Left lung (tissue), 10 donors: ENCODE data around the gene NUDT3. TPM values are rescaled to one million over a fixed set of nuclear protein-coding genes. Genes with fewer than 3 reads are reported as not detected.
"Not testable (repeated sequence)": the region's sequence is repeated elsewhere in the genome, so short reads cannot be mapped to it uniquely, and the experiment has no call there.

Experiments
- ATAC-seq: fragments of 200-7000 bp; cut with Tn5 transposase; one replicate; pipeline ENCODE4 v1.9.1; 2020; ENCODE audit warnings: moderate library complexity
- DNase-seq, 4 donors: peaks; one replicate each; pipeline ENCODE4 v3.0.0-alpha.2; 2013 to 2020
- H3K27ac ChIP-seq, 2 donors: fragments of 200-600 bp; sonication (generic) in 1 of 2; one replicate each; pipeline versions ENCODE4 v1.5.0 to v1.8.0; 2020 to 2021
- H3K27me3 ChIP-seq, 2 donors: fragments of 200-600 bp; sonication (generic) in 1 of 2; one replicate each; pipeline versions ENCODE4 v1.5.0 to v1.8.0; 2020 to 2021
- H3K36me3 ChIP-seq, 2 donors: fragments of 200-600 bp; sonication (generic) in 1 of 2; one replicate each; pipeline versions ENCODE4 v1.5.0 to v1.8.0; 2020 to 2021
- H3K4me1 ChIP-seq, 2 donors: fragments of 200-600 bp; one replicate each; pipeline ENCODE4 v1.8.0; 2021
- H3K4me3 ChIP-seq, 2 donors: fragments of 200-600 bp; sonication (generic) in 1 of 2; one replicate each; pipeline versions ENCODE4 v1.5.0 to v1.8.0; 2020 to 2021; ENCODE audit warnings: mild to moderate bottlenecking in 1 of 2
- H3K9me3 ChIP-seq, 2 donors: fragments of 200-600 bp; sonication (generic) in 1 of 2; one replicate each; pipeline versions ENCODE4 v1.5.0 to v1.8.0; 2020 to 2021
- CTCF ChIP-seq, 2 donors: fragments of 200-600 bp; sonication (generic) in 1 of 2; IDR thresholded peaks; one replicate each; pipeline versions ENCODE4 v1.5.0 to v1.8.0; 2021; ENCODE audit warnings: antibody characterized with exemption in 2 of 2
- intact Hi-C, 2 donors: fragments of 100-400 bp; cut with DNase I; formaldehyde crosslinking; loops; one replicate each; pipeline versions ENCODE4 v1.11.2 to v1.14.2; 2022
- polyA plus RNA-seq, 6 donors: library from polyadenylated mRNA; unstranded; fragments of 120-200 nt; gene quantifications; one replicate each; pipeline ENCODE4 v1.2.1, GENCODE V29; 2013; ENCODE audit not compliant: insufficient read length in 6 of 6
- total RNA-seq, 2 donors: library from RNA; stranded (reverse); fragmentation: NEBNext Ultra II Directional; extraction: Animal tissue kit (Norgen Biotek cat#: 25700); gene quantifications; one replicate each; pipeline ENCODE4 v1.2.1, GENCODE V29; 2021
- donor health status: DM: no; HTN: yes; CAD: no.
- donor health status: DM: no; HTN: no; CAD: no.

Gene NUDT3
- total and polyA plus RNA-seq, 8 donors: 10.5 to 27.9 (median 14.9) TPM

DNA sequence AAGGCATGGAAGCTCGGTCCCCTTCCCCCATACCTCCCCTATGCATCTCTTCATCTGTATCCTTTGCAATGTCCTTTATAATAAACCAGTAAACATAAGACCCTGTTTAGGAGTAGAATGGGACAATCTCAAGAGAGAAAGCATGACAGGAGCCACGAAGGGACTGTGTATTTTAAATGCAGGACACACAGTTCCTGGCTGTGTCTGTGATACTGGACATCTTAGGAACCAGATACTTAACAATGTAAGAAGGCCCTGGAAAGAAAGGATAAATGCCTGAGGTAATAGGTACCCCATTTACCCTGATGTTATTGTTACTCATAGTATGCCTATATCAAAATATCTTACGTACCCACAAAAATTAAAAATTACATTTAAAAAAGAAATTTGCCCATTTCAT, 36.6 kb downstream of the NUDT3 start:
- Histone ChIP-seq H3K27ac (no peak overlapping the region), H3K9me3 (no peaks in the 10 kb centered on the region), H3K4me3 (no peak overlapping the region), H3K4me1 (peaks cover 6 to 34% of the 10 kb centered on the region in 2 donors), H3K36me3 (no peaks in the 10 kb centered on the region), H3K27me3 (no peaks in the 10 kb centered on the region)
- intact Hi-C loops: no loop called here
- TF ChIP-seq CTCF (IDR thresholded peaks at IDR 0.05): no peak
- ATAC-seq (no peak), DNase-seq (no peak)

- H3K36me3 ChIP-seq, ATAC-seq, H3K27me3 ChIP-seq, intact Hi-C loops, DNase-seq, H3K4me3 ChIP-seq, H3K27ac ChIP-seq, H3K9me3 ChIP-seq: not testable (repeated sequence)
- H3K4me1 ChIP-seq: peaks cover 3 to 37% of the 10 kb centered on the region in 2 donors
Observed at GRCh38 chr6:34354230-34354629, 38.2 kb downstream of the NUDT3 start.

DNA sequence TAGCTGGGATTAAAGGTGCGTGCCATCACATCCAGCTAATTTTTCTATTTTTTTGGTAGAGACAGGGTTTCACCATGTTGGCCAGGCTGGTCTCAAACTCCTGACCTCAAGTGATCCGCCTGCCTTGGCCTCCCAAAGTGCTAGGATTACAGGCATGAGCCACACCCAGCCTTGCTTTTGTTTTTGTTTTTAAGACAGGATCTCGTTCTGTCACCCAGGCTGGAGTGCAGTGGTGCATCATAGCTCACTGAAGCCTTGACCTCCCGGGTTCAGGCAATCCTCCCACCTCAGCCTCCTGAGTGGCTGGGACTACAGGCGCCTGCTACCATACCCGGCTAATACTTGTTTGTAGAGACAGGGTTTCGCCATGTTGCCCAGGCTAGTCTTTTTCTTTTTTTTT, 38.9 kb downstream of the NUDT3 start:
- H3K36me3 ChIP-seq, H3K4me3 ChIP-seq, H3K9me3 ChIP-seq, H3K27ac ChIP-seq, DNase-seq, intact Hi-C loops, ATAC-seq, H3K27me3 ChIP-seq: not testable (repeated sequence)
- H3K4me1 ChIP-seq: peaks cover 0 to 36% of the 10 kb centered on the region in 2 donors

DNA sequence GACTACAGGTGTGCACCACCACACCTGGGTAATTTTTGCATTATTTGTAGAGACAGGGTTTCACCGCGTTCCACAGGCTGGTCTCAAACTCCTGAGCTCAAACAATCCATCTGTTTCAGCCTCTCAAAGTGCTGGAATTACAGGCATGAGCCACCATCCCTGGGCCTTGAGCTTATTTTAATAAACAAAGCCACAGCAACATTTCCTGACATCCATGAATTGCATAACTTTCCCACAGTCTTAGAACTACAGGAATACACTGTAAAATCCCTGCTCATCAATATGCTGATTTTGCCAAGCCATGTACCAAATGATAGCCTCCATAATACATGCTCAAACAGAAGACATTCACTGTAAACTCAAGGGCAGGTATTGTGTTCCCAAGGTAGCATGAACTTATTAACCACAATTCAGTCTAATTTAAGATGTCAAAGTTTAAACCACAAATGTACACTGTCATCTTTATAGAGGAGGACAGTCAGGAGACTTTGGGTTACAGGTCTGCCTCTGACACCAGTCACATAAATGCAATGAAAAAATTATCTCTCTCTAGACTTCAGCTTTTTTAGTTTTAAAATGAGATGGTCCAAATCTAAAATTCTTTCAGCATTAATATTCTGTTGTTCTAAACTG, 40.0 kb downstream of the NUDT3 start:
- Histone ChIP-seq H3K9me3 (no peaks in the 10 kb centered on the region), H3K36me3 (no peaks in the 10 kb centered on the region), H3K27me3 (no peaks in the 10 kb centered on the region), H3K4me1 (peaks cover 0 to 36% of the 10 kb centered on the region in 2 donors), H3K4me3 (no peak overlapping the region), H3K27ac (no peak overlapping the region)
- DNase-seq (no peak), ATAC-seq (no peak)
- TF ChIP-seq CTCF (IDR thresholded peaks at IDR 0.05): no peak
- intact Hi-C loops: no loop called here

DNA sequence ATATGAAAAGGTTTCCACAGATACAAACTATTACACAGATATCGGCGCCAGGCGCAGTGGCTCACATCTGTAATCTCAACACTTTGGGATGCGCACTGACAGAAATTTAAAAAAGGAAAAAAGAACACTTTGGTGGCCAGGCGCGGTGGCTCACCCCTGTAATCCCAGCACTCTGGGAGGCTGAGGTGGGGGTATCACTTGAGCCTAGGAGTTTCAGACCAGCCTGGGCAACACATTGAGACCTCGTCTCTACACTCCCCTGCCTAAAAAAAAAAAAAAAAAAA, 41.6 kb downstream of the NUDT3 start:
- intact Hi-C loops: no loop called here
- no peaks in the 10 kb centered on the region for H3K9me3 ChIP-seq
- ATAC-seq (no peak), DNase-seq (no peak)
- H3K36me3 ChIP-seq: no peaks in the 10 kb centered on the region
- TF ChIP-seq CTCF (IDR thresholded peaks at IDR 0.05): no peak
- peaks cover 0 to 47% of the 10 kb centered on the region in 2 donors for H3K4me1 ChIP-seq
- H3K27ac ChIP-seq: peak overlapping the region in 1 of 2 donors; percentile 36
- no peak overlapping the region for H3K4me3 ChIP-seq
- H3K27me3 ChIP-seq: no peaks in the 10 kb centered on the region

GRCh38 chr6:34350137-34350933, 42.1 kb downstream of the NUDT3 start:
- Histone ChIP-seq H3K27ac (peak overlapping the region in 1 of 2 donors; percentile 36), H3K36me3 (no peaks in the 10 kb centered on the region), H3K9me3 (no peaks in the 10 kb centered on the region), H3K4me1 (peaks cover 0 to 52% of the 10 kb centered on the region in 2 donors), H3K4me3 (no peak overlapping the region), H3K27me3 (no peaks in the 10 kb centered on the region)
- no peak for TF ChIP-seq CTCF (IDR thresholded peaks at IDR 0.05)
- ATAC-seq: no peak
- intact Hi-C loops: no loop called here
- DNase-seq: no peak
